ENCODE results near the gene GSK3B. TPM values are rescaled to one million over a fixed set of nuclear protein-coding genes. Genes with fewer than 3 reads are reported as not detected.
"Not testable (repeated sequence)": the region's sequence is repeated elsewhere in the genome, so short reads cannot be mapped to it uniquely, and the experiment has no call there.

GSK3B gene
- total RNA-seq, 1 donor from 2014 or later: 11.8 TPM

- Histone ChIP-seq H3K27ac (no peak overlapping the region), H3K9me3 (peaks cover 0 to 4% of the 10 kb centered on the region in 2 donors), H3K36me3 (peaks cover 10 to 17% of the 10 kb centered on the region in 2 donors), H3K4me1 (no peaks in the 10 kb centered on the region), H3K27me3 (no peaks in the 10 kb centered on the region), H3K4me3 (no peak overlapping the region)
- intact Hi-C loops (cut with DNase I): no loop called here
- TF ChIP-seq, protein P1, sequence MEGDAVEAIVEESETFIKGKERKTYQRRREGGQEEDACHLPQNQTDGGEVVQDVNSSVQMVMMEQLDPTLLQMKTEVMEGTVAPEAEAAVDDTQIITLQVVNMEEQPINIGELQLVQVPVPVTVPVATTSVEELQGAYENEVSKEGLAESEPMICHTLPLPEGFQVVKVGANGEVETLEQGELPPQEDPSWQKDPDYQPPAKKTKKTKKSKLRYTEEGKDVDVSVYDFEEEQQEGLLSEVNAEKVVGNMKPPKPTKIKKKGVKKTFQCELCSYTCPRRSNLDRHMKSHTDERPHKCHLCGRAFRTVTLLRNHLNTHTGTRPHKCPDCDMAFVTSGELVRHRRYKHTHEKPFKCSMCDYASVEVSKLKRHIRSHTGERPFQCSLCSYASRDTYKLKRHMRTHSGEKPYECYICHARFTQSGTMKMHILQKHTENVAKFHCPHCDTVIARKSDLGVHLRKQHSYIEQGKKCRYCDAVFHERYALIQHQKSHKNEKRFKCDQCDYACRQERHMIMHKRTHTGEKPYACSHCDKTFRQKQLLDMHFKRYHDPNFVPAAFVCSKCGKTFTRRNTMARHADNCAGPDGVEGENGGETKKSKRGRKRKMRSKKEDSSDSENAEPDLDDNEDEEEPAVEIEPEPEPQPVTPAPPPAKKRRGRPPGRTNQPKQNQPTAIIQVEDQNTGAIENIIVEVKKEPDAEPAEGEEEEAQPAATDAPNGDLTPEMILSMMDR (IDR thresholded peaks at IDR 0.05): no peak
- DNase-seq (ENCODE audit: low spot score in 2 of 2): no peak
Observed at GRCh38 chr3:119998166-119998565, 96.1 kb downstream of the GSK3B start.

GRCh38 chr3:119990888-119991287 is 103.4 kb downstream of the GSK3B start:
- intact Hi-C loops (cut with DNase I): no loop called here
- Histone ChIP-seq H3K27me3 (no peaks in the 10 kb centered on the region), H3K27ac (no peak overlapping the region), H3K4me3 (no peak overlapping the region), H3K36me3 (no peaks in the 10 kb centered on the region), H3K9me3 (peaks cover 0 to 6% of the 10 kb centered on the region in 2 donors), H3K4me1 (no peaks in the 10 kb centered on the region)
- DNase-seq (ENCODE audit: low spot score in 2 of 2): no peak
- TF ChIP-seq, protein P1 (IDR thresholded peaks at IDR 0.05): no peak

- intact Hi-C loops (cut with DNase I): no loop called here
- DNase-seq (ENCODE audit: low spot score in 2 of 2): no peak
- no peaks in the 10 kb centered on the region for H3K4me1 ChIP-seq
- H3K27ac ChIP-seq: no peak overlapping the region
- TF ChIP-seq, protein P1 (IDR thresholded peaks at IDR 0.05): no peak
- H3K9me3 ChIP-seq: peaks cover 3 to 13% of the 10 kb centered on the region in 2 donors
- H3K36me3 ChIP-seq: no peaks in the 10 kb centered on the region
- H3K27me3 ChIP-seq: no peaks in the 10 kb centered on the region
- no peak overlapping the region for H3K4me3 ChIP-seq
Observed at GRCh38 chr3:119989981-119990655, 104.1 kb downstream of the GSK3B start.

DNA sequence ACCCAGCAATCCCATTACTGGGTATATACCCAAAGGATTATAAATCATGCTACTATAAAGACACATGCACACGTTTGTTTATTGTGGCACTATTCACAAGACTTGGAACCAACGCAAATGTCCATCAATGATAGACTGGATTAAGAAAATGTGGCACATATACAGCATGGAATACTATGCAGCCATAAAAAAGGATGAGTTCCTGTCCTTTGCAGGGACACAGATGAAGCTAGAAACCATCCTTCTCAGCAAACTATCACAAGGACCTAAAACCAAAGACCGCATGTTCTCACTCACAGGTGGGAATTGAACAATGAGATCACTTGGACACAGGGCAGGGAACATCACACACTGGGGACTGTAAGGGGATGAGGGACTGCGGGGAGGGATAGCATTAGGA is 107.4 kb downstream of the GSK3B start:
- H3K9me3 ChIP-seq: peaks cover 10 to 34% of the 10 kb centered on the region in 2 donors
- H3K4me3 ChIP-seq; H3K36me3 ChIP-seq; H3K4me1 ChIP-seq; intact Hi-C loops (cut with DNase I); H3K27me3 ChIP-seq; DNase-seq (ENCODE audit: low spot score in 2 of 2); H3K27ac ChIP-seq: not testable (repeated sequence)

GRCh38 chr3:119981386-119981785 is 112.9 kb downstream of the GSK3B start:
- intact Hi-C loops (cut with DNase I): no loop called here
- no peak overlapping the region for H3K27ac ChIP-seq
- peaks cover 0 to 6% of the 10 kb centered on the region in 2 donors for H3K4me1 ChIP-seq
- H3K4me3 ChIP-seq: no peak overlapping the region
- DNase-seq (ENCODE audit: low spot score in 2 of 2): no peak
- H3K9me3 ChIP-seq: peaks cover 10 to 29% of the 10 kb centered on the region in 2 donors
- H3K27me3 ChIP-seq: no peaks in the 10 kb centered on the region
- peaks cover 0 to 3% of the 10 kb centered on the region in 2 donors for H3K36me3 ChIP-seq
- TF ChIP-seq, protein P1 (IDR thresholded peaks at IDR 0.05): no peak

- TF ChIP-seq, protein P1 (IDR thresholded peaks at IDR 0.05): no peak
- Histone ChIP-seq H3K27ac (no peak overlapping the region), H3K4me1 (peaks cover 0 to 6% of the 10 kb centered on the region in 2 donors), H3K36me3 (peaks cover 0 to 3% of the 10 kb centered on the region in 2 donors), H3K27me3 (no peaks in the 10 kb centered on the region), H3K4me3 (no peak overlapping the region), H3K9me3 (peaks cover 0 to 7% of the 10 kb centered on the region in 2 donors)
- intact Hi-C loops (cut with DNase I): no loop called here
- DNase-seq (ENCODE audit: low spot score in 2 of 2): no peak
Observed at GRCh38 chr3:119978554-119979208, 115.6 kb downstream of the GSK3B start.

Data from ascending aorta (tissue), 2 donors.